Stimulated activated CD4-positive, alpha-beta T cell treated with anti-CD3 and anti-CD28 coated beads, TNF-alpha, amount 100 ng/mL, for 4 hours (primary cell): ENCODE measurements around the gene NBEA.
"Not testable (repeated sequence)": the region's sequence is repeated elsewhere in the genome, so short reads cannot be mapped to it uniquely, and the experiment has no call there.

ENCODE experiments used
- DNase-seq, 3 experiments: peaks; one replicate each; pipeline ENCODE4 v3.0.0-alpha.2; 2020; ENCODE audit warnings: low read depth in 3 of 3

NBEA gene

DNA sequence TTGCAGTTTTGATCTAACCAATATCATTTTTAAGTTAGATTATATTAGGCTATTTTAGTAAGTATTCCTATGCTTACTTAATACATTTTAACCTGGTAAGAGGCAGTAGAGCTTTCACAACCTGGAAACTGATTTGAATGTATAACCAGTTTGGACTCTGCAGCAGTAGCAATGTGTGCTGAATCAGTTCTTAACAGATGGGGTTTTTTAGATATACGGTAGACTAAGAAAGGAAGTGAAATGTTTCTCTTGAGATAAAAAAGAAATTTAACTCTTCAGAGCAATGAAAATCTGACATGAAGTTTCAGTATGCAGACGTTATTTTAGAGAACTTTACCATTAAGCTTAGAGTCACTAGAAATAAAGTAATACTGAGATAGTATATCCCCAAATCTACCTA is 2.7 kb downstream of the NBEA start:
- DNase-seq, result no peak

DNA sequence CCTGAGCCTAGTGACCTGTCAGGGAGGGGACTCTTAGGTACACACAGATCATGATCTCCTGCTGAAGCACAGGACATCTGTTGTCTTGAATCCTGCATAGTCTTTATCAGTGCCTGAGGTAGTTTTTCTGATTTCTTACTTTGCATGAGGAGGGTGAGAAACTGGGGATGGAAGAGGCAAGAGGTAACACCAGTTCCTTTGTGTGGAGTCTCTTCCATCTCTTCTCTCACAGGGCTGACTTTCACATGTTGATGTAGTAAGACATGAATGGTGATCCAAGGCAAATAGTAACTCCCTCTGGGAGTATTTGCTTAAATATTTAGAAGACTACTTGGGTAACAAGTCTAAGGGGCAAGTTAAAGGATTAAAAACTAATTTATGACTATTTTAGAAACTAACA is 9.5 kb downstream of the NBEA start:
- no peak for DNase-seq

DNA sequence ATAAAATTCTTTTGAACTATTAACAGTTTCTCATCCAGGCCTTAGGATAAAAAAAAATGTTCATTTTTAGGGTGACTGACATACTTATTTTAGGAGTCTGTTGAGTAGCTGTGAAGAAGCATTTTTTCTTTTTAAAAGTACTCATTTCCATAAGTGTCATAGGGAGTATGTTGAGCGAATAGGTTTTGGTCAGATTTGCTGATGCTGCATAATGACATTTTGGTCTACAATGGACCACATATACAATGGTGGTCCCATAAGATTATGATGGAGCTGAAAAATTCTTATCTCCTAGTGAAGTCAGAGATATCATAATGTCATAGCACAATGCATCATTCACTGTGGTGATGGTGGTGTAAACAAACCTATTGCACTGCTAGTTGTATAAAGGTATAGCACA is 17.4 kb downstream of the NBEA start:
- DNase-seq, result no peak

- DNase-seq, result no peak
These were observed 22.5 kb downstream of the NBEA start for GRCh38 chr13:34964558-34964957.

DNA sequence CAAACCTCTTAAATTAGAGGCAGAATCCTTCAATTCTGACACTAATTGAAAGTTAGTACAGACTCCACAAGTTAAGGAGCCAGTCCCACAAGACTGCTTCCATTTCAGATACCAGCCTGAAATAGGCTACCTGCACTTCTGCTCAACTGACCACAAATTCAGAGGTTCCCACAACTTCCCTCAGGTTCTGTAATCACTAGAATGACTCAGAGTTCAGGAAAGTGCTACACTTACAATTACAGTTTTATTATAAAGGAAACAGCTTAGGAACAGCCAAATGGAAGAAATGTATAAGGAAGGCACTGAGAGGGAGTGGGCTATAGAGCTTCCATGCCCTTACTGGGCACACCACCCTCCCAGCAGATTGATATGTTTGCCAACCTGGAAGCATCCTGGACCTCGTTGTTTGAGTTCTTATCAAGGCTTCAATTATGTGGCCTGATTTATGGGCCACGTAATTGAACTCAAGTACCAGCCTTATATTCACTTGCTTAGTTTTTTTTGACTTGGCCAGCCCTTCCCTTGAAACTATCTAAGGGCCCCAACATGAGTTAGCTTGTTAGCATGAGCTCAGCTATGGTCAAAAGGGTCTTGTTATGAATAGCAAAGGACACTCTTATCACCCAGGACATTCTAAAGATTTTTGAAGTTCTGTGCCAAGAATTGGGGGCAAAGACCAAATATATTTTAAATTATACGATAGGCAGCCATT is 25.9 kb downstream of the NBEA start:
- DNase-seq, result no peak

GRCh38 chr13:34969539-34969938 is 27.5 kb downstream of the NBEA start:
- not testable (repeated sequence) for DNase-seq

DNA sequence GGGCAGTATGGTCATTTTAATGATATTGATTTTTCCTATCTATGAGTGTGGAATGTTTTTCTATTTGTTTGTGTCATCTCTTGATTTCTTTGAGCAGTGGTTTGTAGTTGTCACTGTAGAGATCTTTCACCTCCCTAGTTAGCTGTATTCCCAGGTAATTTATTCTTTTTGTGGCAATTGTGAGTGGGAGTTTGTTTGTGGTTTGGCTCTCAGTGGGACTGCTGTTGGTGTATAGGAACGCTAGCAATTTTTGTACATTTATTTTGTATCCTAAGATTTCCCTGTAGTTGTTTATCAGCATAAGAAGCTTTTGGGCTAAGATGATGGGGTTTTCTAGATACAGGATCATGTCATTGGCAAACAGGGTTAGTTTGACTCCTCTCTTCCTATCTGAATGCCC is 28.9 kb downstream of the NBEA start:
- no peak for DNase-seq

DNA sequence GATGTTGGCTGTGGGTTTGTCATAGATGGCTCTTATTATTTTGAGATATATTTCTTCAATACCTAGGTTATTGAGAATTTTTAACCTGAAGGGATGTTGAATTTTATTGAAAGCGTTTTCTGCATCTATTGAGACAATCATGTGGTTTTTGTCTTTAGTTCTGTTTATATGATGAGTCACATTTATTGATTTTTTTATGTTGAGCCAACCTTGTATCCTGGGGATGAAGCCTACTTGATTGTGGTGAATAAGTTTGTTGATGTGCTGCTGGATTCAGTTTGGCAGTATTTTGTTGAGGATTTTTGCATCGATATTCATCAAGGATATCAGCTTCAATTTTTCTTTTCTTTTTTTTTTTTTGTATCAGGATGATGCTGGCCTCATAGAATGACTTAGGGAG is 29.4 kb downstream of the NBEA start:
- no peak for DNase-seq

GRCh38 chr13:34985199-34985598 is 43.1 kb downstream of the NBEA start:
- DNase-seq, result not testable (repeated sequence)

DNA sequence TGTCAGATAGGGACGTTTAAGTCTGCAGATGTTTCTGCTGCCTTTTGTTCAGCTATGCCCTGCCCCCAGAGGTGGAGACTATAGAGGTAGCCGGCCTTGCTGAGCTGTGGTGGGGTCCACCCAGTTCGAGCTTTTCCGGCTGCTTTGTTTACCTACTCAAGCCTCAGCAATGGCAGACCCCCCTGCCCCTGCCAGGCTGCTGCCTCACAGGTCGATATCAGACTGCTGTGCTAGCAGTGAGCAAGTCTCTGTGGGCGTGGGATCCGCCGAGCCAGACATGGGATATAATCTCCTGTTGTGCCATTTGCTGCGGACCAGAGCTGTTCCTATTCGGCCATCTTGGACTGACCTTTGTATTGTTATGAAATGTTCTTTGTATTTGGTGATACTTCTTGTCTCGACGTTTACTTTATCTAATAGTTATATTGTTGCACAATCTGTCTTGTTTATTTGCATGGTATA is 46.3 kb downstream of the NBEA start:
- DNase-seq, result no peak

GRCh38 chr13:34990399-34991214 is 48.5 kb downstream of the NBEA start:
- DNase-seq, result no peak

DNA sequence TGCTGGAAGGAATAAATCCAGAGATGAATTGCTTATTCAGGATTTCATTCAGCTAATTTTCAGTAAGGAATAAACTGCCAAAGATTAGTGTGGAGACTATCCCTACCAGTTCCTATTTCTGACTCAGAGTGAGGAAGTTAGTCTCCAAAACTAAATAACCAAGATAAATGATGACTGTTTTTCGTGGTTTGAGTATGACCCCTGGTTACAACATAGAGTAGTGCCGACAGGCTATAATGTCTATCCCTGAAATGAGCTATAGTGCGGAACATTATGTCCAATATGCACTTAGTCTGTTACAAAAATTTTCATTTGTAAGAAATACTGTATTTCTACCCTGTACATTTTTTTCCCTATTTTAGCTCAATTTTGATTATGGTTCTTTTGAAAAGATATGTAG is 51.4 kb downstream of the NBEA start:
- DNase-seq, result no peak

- not testable (repeated sequence) for DNase-seq
These were observed 61.7 kb downstream of the NBEA start for GRCh38 chr13:35003734-35004133.

DNA sequence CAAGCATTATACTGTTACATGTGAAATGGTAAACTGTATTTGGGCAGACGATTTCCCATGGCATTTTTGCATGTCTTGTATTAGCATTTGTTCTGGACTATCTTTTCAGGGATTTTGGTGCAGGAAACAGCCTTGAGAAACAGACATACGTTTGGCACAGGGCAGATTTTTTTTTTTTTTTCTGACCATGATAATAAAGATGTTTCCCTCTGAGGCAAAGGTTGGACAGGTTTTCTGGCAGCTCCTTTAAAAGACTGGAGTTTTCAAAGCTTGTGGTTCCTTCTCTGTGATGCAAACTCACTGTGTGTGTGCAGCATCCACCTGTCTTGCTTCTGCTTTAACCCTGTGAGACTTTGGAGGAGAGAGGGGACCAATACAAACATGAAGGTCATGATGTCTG is 63.0 kb downstream of the NBEA start:
- no peak for DNase-seq

GRCh38 chr13:35014606-35015213 is 72.6 kb downstream of the NBEA start:
- no peak for DNase-seq

DNA sequence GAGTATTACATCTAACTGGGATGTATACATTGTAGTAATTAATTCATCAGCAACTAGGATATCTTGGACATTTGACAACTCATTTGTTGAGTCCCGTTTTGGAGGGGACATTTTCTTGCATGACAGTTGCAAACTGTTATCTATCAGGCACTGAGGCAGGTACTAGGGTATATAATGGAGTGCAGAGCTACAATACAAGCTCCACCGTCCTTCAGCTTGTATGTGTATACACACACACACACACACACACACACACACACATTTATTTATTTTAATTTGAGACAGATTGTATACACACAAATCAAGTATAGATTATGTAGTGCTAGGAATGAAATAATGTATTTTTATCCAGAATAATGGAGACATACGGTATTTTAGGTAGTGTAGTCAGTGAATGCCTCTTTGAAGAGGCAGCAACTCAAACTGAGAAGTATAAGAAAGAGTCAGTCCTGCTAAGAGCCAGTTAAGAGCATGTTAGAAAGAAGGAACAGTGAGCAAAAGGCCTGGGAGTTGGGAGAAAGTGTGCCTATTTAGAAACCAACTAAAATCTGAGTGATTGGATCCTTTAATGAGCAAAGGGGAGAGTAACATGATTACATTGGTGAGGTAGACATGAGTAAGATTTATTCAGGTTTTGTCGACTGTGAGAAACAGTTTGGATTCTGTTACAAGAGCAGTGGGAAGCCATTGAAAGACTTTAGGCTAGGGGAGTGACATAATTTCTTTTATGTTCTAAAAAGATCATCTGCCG is 74.5 kb downstream of the NBEA start:
- DNase-seq, result no peak

DNA sequence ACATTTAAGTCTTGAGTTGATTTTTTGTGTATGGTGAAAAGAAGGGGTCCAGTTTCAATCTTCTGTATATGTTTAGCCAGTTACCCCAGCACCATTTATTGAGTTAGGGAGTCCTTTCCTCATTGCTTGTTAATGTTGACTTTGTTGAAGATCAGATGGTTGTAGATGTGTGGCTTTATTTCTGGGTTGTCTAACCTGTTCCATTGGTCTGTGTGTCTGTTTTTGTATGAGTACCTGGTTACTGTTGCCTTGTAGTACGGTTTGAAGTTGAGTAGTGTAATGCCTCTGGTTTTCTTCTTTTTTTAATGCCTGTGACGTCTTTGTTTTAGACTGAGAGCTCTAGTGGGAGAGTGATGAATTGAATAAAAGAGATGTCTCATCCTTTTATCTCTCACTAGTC is 83.2 kb downstream of the NBEA start:
- DNase-seq, result no peak

- no peak for DNase-seq
These were observed 86.3 kb downstream of the NBEA start for GRCh38 chr13:35028338-35028867.

GRCh38 chr13:35039012-35039411 is 96.9 kb downstream of the NBEA start:
- DNase-seq, result no peak

DNA sequence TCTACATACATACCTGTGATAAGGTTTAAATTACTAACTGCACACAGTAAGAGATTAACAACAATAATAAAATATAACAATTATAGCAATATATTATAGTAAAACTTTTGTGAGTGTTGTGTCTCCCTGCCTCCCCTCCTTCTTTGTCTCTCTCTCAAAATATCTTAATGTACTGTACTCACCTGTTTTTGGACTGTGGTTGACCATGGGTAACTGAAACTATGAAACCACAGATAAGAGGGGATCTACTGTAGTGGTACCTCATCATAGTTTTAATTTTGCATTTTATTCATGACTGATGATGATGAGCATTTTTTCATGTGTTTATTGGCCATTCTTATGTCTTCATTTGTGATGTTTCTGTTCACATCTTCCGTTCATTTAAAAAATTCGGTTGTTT is 104.5 kb downstream of the NBEA start:
- no peak for DNase-seq

- no peak for DNase-seq
These were observed 113.6 kb downstream of the NBEA start for GRCh38 chr13:35055705-35056104.

GRCh38 chr13:35057858-35058257 is 115.8 kb downstream of the NBEA start:
- no peak for DNase-seq
